PC-3 (cell line): ENCODE measurements around the gene RNASET2. TPM values are rescaled to one million over a fixed set of nuclear protein-coding genes. Genes with fewer than 3 reads are reported as not detected.

Experiments used
- ATAC-seq: fragments of 200-7000 bp; cut with Tn5 transposase; 2 replicates; pipeline ENCODE4 v1.9.1; 2020; ENCODE audit warnings: mild to moderate bottlenecking, moderate library complexity
- BruUV-seq: library from RNA; stranded (reverse); fragments of 400-500 nt; replicated peaks from 2 replicates; lab custom pipeline; 2021; lab: Mats Ljungman, UMichigan
- CTCF ChIA-PET: fragments of 300-600 bp; sonication (Branson Sonifier 250); formaldehyde crosslinking; loops from one replicate; lab custom pipeline; 2022; ENCODE audit warnings: antibody characterized with exemption; lab: Charles Lee
- POLR2A ChIA-PET: fragments of 300-600 bp; sonication (Branson Sonifier 250); formaldehyde crosslinking; loops from one replicate; lab custom pipeline; 2022; ENCODE audit warnings: antibody characterized with exemption; ENCODE audit not compliant: unreplicated experiment; lab: Charles Lee
- DNase-seq: peaks from one replicate; pipeline ENCODE4 v3.0.0-alpha.2; 2015
- H2AFZ ChIP-seq: fragments of 300-600 bp; sonication (generic); 2 replicates; pipeline ENCODE4 v1.6.0; 2016; ENCODE audit warnings: antibody characterized with exemption, low read length
- H3F3A ChIP-seq: fragments of 300-600 bp; sonication (generic); one replicate; pipeline ENCODE4 v1.6.0; 2017; ENCODE audit warnings: antibody characterized with exemption, low read length, control low read depth, mild to moderate bottlenecking; ENCODE audit not compliant: unreplicated experiment
- H3K27ac ChIP-seq: fragments of 300-600 bp; sonication (generic); 2 replicates; pipeline ENCODE4 v1.5.1; 2016; ENCODE audit warnings: mild to moderate bottlenecking, low read length
- H3K27me3 ChIP-seq: fragments of 300-600 bp; sonication (generic); 2 replicates; pipeline ENCODE4 v1.6.1; 2016; ENCODE audit warnings: low read length, mixed read lengths
- H3K36me3 ChIP-seq: fragments of 300-600 bp; sonication (generic); 2 replicates; pipeline ENCODE4 v1.6.1; 2016; ENCODE audit warnings: low read depth, mixed run types, low read length, mixed read lengths
- H3K4me1 ChIP-seq: fragments of 300-600 bp; sonication (generic); 2 replicates; pipeline ENCODE4 v1.5.1; 2016; ENCODE audit warnings: low read length; ENCODE audit not compliant: insufficient read depth
- H3K4me2 ChIP-seq: fragments of 300-600 bp; sonication (generic); 2 replicates; pipeline ENCODE4 v1.6.0; 2016; ENCODE audit warnings: low read length
- H3K4me3 ChIP-seq: fragments of 300-600 bp; sonication (generic); 2 replicates; pipeline ENCODE4 v1.5.1; 2016; ENCODE audit warnings: mild to moderate bottlenecking, low read length, mixed read lengths
- H3K79me2 ChIP-seq: fragments of 300-600 bp; sonication (generic); 2 replicates; pipeline ENCODE4 v1.6.1; 2017; ENCODE audit warnings: low read length, mixed read lengths
- H3K9ac ChIP-seq: fragments of 300-600 bp; sonication (generic); 2 replicates; pipeline ENCODE4 v1.6.0; 2016; ENCODE audit warnings: mild to moderate bottlenecking, low read length
- H3K9me2 ChIP-seq: fragments of 300-600 bp; sonication (generic); replicated peaks from 2 replicates; pipeline ENCODE4 v1.6.1; 2016; ENCODE audit warnings: mixed run types, low read length, mixed read lengths
- H3K9me3 ChIP-seq: fragments of 300-600 bp; sonication (generic); 2 replicates; pipeline ENCODE4 v1.6.1; 2016; ENCODE audit warnings: low read length, mixed read lengths
- H4K20me1 ChIP-seq: fragments of 300-600 bp; sonication (generic); 2 replicates; pipeline ENCODE4 v1.6.1; 2016; ENCODE audit warnings: low read length, mixed read lengths
- CTCF ChIP-seq: fragments of 300-600 bp; sonication (generic); conservative IDR thresholded peaks from 2 replicates; pipeline ENCODE4 v1.5.1; 2017; ENCODE audit warnings: antibody characterized with exemption, low read depth, mild to moderate bottlenecking, low read length
- EZH2 ChIP-seq: fragments of 300-600 bp; sonication (generic); IDR thresholded peaks from one replicate; pipeline ENCODE4 v1.6.1; 2017; ENCODE audit warnings: antibody characterized with exemption, mild to moderate bottlenecking, low read length; ENCODE audit not compliant: unreplicated experiment
- EZH2phosphoT487 ChIP-seq: fragments of 300-600 bp; sonication (generic); IDR thresholded peaks from 2 replicates; pipeline ENCODE4 v1.6.1; 2018; ENCODE audit warnings: mild to moderate bottlenecking, antibody characterized with exemption, low read length, borderline replicate concordance
- intact Hi-C: fragments of 100-400 bp; cut with micrococcal nuclease; formaldehyde crosslinking; loops from 2 replicates; pipeline ENCODE4 v1.9.0; 2023
- total RNA-seq: library from RNA; depleted of rRNA; stranded (reverse); fragments of >200 nt; gene quantifications from 2 replicates; pipeline ENCODE4 v1.2.3, GENCODE V29; 2014

RNASET2 gene
- total RNA-seq, 1 experiment from 2014 or later, result 51.8 TPM

DNA sequence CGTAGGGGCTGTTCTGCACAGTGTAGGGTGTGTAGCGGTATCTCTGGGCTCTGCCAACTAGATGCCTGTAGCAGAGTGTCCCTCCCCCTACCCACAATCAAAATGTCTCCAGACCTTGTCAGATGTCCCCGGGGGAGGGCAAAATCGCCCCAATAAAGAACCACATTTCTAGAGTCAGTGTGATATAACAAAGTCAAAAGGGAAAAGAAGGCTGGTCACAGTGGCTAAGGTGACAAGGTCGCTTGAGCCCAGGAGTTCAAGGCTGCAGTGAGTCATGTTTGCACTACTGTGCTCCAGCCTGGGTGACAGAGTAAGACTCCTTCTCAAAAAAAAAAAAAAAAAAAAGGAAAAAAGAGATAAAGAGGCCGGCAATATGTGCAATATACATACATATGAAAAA lies 31.1 kb upstream of the RNASET2 start:
- Histone ChIP-seq H3K27me3 (no peaks in the 10 kb centered on the region), H3K27ac (no peak overlapping the region), H3K9me2 (no peaks in the 10 kb centered on the region), H3K9me3 (no peaks in the 10 kb centered on the region), H3F3A (no peaks in the 10 kb centered on the region), H3K36me3 (no peaks in the 10 kb centered on the region), H2AFZ (no peak overlapping the region), H3K9ac (no peak overlapping the region), H3K4me3 (no peak overlapping the region), H3K4me2 (no peak overlapping the region), H3K79me2 (no peaks in the 10 kb centered on the region), H3K4me1 (no peaks in the 10 kb centered on the region), H4K20me1 (no peaks in the 10 kb centered on the region)
- CTCF ChIA-PET, result interaction anchor here (1.2 kb wide), 1 partner anchor 213 kb away, joined by 3 read pairs; no protein-coding TSS in a partner anchor
- POLR2A ChIA-PET, result no interaction called here
- DNase-seq (no peak), ATAC-seq (no peak)
- intact Hi-C loops, result no loop called here
- no TSS peak for BruUV-seq
- TF ChIP-seq CTCF, result no peak
- TF ChIP-seq EZH2, result no peak
- no peak for TF ChIP-seq EZH2phosphoT487

DNA sequence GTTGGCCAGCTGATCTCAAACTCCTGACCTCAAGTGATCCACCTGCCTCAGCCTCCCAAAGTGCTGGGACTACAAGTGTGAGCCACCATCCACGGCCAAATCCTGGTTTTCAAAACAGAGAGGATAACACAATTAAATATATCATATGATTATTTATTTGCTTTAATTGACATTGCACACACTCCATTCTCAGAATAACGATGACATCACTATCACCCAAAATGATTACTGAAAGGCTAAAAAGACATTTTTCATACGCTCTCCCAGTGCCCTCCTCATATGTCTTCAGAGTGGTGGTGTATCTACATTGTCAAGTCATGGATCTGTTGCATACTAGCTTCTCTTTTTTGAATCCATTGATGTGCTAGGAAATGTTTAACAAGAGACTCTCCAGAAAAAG lies 24.4 kb upstream of the RNASET2 start:
- H2AFZ ChIP-seq, result no peak overlapping the region
- no peaks in the 10 kb centered on the region for H3F3A ChIP-seq
- no peak for DNase-seq
- ChIA-PET POLR2A (no interaction called here), CTCF (no interaction called here)
- no peak overlapping the region for H3K9ac ChIP-seq
- ATAC-seq, result no peak
- no peaks in the 10 kb centered on the region for H3K36me3 ChIP-seq
- no peaks in the 10 kb centered on the region for H3K79me2 ChIP-seq
- no peak overlapping the region for H3K27ac ChIP-seq
- H4K20me1 ChIP-seq, result no peaks in the 10 kb centered on the region
- no peaks in the 10 kb centered on the region for H3K4me1 ChIP-seq
- H3K27me3 ChIP-seq, result no peaks in the 10 kb centered on the region
- no peaks in the 10 kb centered on the region for H3K9me2 ChIP-seq
- H3K4me3 ChIP-seq, result no peak overlapping the region
- intact Hi-C loops, result no loop called here
- BruUV-seq, result no TSS peak
- H3K4me2 ChIP-seq, result no peak overlapping the region
- TF ChIP-seq CTCF, result no peak
- no peak for TF ChIP-seq EZH2phosphoT487
- TF ChIP-seq EZH2, result no peak
- no peaks in the 10 kb centered on the region for H3K9me3 ChIP-seq

- H3K79me2 ChIP-seq, result no peaks in the 10 kb centered on the region
- no peak overlapping the region for H2AFZ ChIP-seq
- H4K20me1 ChIP-seq, result no peaks in the 10 kb centered on the region
- ATAC-seq (no peak), DNase-seq (no peak)
- no peak overlapping the region for H3K27ac ChIP-seq
- TF ChIP-seq EZH2 (no peak), CTCF (no peak), EZH2phosphoT487 (no peak)
- H3K36me3 ChIP-seq, result no peaks in the 10 kb centered on the region
- POLR2A ChIA-PET, result no interaction called here
- no peaks in the 10 kb centered on the region for H3K27me3 ChIP-seq
- H3K9me2 ChIP-seq, result no peaks in the 10 kb centered on the region
- H3K4me3 ChIP-seq, result no peak overlapping the region
- H3K9ac ChIP-seq, result no peak overlapping the region
- H3K4me2 ChIP-seq, result no peak overlapping the region
- CTCF ChIA-PET, result no interaction called here
- H3K4me1 ChIP-seq, result no peaks in the 10 kb centered on the region
- intact Hi-C loops, result no loop called here
- BruUV-seq, result no TSS peak
- H3F3A ChIP-seq, result no peaks in the 10 kb centered on the region
- H3K9me3 ChIP-seq, result no peaks in the 10 kb centered on the region
These were observed 21.5 kb upstream of the RNASET2 start for GRCh38 chr6:166977621-166978525.
